RWPE1 (cell line): ENCODE results near the gene BAG5.

Experiments
- CTCF ChIA-PET: fragments of 350-600 bp; sonication (Branson Sonifier 250); formaldehyde crosslinking; extraction: SDS; loops from one replicate; lab custom pipeline; 2021; lab: Yijun Ruan, JAX
- POLR2A ChIA-PET: fragments of 400-600 bp; formaldehyde crosslinking; extraction: SDS; loops from one replicate; lab custom pipeline; 2020; ENCODE audit warnings: antibody characterized with exemption; ENCODE audit not compliant: low non-redundant PET; lab: Yijun Ruan, JAX
- DNase-seq: peaks from one replicate; pipeline ENCODE4 v3.0.0; 2012; ENCODE audit warnings: low spot score
- H3K27ac ChIP-seq: fragments of 450-650 bp; 2 replicates; pipeline ENCODE4 v1.5.1; 2017
- TF ChIP-seq, protein P1 (sequence below): fragments of 450-650 bp; conservative IDR thresholded peaks from 2 replicates; pipeline ENCODE4 v1.5.1; 2017; ENCODE audit warnings: low read depth, mild to moderate bottlenecking

Gene BAG5

DNA sequence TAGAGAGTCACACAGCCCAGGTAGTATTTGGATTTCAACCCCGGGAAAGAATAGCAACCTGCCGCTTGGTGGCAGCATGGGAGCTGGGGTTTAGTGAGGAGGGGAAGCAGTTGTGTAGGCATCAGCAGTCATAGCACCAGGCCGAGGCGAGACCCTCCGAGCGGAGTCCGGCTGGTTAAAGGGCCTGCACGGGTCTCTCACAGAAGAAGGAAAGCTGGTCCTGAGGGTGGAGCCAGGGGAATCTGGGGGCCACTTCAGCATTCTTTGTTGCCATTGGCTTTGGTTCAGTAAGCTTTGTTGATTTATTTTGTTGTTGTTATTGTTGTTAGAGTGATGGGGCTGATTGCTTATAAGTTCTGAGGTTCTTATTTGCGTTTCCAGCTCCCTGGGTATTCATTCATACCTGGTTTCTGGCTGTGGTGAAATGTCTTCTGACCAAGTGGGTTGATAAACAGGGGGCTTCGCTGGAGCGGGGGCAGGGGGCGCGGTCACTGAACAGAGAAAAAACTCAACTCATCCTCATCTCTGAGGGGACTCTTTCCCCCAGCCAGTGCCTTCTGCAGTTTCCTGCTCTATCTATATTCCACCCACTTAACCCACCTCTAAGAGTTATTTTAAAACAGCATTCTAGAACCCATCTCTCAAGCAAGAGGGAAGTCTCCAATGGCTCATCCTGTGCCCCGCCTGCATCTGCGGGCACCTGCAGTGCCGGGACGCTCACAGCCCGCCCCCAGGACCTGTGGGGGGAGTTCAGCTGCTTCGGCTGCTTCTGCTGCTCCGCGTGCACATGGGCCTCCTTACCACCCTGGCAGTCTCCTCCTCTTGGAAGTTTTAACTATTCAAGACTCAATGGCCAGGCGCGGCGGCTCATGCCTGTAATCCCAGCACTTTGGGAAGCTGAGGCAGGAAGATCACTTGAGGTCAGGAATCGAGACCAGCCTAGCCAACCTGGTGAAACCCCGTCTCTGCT lies 51.4 kb downstream of the BAG5 start:
- peak overlapping the region; percentile 100 for H3K27ac ChIP-seq
- DNase-seq, result no peak
- POLR2A ChIA-PET, result no interaction called here
- TF ChIP-seq, protein P1, sequence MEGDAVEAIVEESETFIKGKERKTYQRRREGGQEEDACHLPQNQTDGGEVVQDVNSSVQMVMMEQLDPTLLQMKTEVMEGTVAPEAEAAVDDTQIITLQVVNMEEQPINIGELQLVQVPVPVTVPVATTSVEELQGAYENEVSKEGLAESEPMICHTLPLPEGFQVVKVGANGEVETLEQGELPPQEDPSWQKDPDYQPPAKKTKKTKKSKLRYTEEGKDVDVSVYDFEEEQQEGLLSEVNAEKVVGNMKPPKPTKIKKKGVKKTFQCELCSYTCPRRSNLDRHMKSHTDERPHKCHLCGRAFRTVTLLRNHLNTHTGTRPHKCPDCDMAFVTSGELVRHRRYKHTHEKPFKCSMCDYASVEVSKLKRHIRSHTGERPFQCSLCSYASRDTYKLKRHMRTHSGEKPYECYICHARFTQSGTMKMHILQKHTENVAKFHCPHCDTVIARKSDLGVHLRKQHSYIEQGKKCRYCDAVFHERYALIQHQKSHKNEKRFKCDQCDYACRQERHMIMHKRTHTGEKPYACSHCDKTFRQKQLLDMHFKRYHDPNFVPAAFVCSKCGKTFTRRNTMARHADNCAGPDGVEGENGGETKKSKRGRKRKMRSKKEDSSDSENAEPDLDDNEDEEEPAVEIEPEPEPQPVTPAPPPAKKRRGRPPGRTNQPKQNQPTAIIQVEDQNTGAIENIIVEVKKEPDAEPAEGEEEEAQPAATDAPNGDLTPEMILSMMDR, result no peak
- CTCF ChIA-PET, result interaction anchor here (0.6 to 1.7 kb wide), 2 partner anchors 11 to 1011 kb away, joined by 3 to 12 read pairs; no protein-coding TSS in a partner anchor

DNA sequence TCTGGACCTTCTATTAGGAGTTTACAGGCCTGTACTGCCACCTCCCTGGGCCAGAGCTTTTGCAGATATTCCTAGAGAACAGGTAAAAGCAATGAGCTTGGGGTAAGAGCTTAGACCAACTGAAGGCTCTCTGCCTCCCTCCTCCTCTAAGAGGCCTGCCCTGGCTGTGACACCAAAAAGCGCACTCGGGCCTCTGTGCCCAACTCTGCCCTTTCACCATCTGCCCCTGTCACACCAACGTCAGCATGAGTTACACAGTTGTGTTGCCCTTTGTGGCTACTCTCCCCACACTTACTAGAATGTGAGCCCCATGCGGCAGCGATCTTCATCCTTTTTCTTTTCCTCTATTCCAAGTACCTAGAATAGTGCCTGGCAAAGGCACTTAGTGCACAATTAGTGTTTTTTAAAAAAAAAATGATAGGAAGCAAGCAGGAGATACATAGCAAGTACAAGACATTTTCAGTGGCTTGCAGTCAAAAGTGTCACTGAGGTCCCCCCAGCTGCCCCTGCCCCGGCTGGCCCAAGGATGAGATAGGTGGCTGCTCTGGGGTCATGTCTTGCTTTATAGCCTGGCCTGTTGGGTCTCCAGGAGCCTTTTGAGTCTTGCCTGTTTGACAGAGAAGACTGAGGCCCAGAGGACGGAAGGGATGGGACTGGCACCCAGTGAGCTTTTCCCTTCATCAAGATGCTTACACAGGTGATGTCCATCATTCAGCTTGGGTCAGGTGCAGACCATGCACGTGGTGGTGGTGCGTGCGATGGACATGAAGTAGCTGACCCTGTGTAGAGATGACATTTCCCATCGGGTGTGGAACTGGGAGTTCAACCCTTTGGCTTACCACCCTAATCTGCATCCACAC lies 52.4 kb downstream of the BAG5 start:
- TF ChIP-seq, protein P1, result no peak
- H3K27ac ChIP-seq, result peak overlapping the region; percentile 100
- ChIA-PET CTCF (interaction anchor here (0.6 to 1.7 kb wide), 3 partner anchors 10 to 1010 kb away, joined by 3 to 12 read pairs (median 3); no protein-coding TSS in a partner anchor), POLR2A (interaction anchor here (0.6 to 0.7 kb wide), 2 partner anchors 34 to 56 kb away, joined by 4 to 6 read pairs; no protein-coding TSS in a partner anchor)
- DNase-seq, result no peak

DNA sequence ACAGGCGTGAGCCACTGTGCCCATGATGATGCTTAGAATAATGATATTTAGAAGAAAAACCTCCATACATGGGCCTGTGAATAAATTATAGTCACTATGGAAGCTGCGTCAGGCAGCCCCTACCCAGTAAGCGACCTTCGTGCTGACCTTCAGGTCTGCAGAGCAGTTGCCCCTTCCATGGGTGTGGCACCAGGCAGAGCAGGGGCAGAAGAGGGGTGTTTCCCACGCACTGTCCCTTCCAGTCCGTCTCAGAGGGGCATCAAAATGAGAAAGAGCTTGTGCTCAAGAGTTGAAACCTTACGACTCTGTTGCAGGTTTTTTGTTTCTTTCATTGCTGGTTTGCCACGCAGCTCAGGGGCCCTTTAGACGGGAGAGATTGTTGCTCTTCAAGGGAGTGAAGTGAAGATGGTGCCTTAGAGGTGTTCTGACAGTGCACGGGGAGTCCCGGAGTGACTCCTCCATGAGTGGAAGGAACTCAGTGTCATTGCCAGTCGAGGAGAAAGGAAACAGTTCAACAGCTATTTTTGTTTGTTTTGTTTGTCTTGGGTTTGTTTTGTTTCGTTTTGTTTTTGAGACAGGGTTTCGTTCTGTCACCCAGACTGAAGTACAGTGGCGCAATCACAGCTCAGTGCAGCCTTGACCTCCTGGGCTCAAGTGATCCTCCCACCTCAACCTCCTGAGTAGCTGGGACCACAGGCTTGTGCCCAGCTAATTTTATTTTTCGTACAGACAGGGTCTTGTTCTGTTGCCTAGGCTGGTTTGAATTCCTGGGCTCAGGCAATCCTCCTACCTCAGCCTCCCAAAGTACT lies 53.7 kb downstream of the BAG5 start:
- TF ChIP-seq, protein P1, result no peak
- H3K27ac ChIP-seq, result peak overlapping the region; percentile 100
- POLR2A ChIA-PET, result no interaction called here
- CTCF ChIA-PET, result interaction anchor here (0.6 kb wide), 1 partner anchor 21 kb away, joined by 3 read pairs; no protein-coding TSS in a partner anchor
- DNase-seq, result no peak

DNA sequence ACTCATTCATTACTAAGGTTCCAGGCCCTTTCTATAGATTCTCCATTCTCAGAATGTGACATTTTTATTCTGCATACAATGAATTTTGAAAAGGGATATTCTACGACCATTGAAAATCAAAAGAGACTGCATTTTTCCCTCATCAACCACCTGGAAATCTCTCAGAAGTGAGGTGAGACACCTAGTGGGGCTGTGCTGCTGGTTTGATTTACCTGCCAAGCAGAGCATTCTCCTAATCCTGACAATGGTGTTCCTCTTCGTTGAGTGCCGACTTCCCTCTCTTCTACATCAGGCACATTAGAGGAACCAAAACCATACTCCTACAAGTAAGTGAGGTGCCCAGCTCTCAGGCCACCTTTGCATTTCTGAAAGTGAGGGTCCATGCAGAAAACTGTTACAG lies 54.7 kb downstream of the BAG5 start:
- DNase-seq, result no peak

More for the DNA sequence above, 54.7 kb downstream of the BAG5 start:
- TF ChIP-seq, protein P1, result no peak
- CTCF ChIA-PET, result interaction anchor here (0.5 kb wide), 1 partner anchor 39 kb away, joined by 4 read pairs; no protein-coding TSS in a partner anchor
- H3K27ac ChIP-seq, result no peak overlapping the region
- POLR2A ChIA-PET, result no interaction called here
